Right ventricle myocardium superior (tissue), 1 donor: ENCODE results near the gene NFX1. TPM values are rescaled to one million over a fixed set of nuclear protein-coding genes. Genes with fewer than 3 reads are reported as not detected.
"Not testable (repeated sequence)": the region's sequence is repeated elsewhere in the genome, so short reads cannot be mapped to it uniquely, and the experiment has no call there.

Experiments used
- ATAC-seq: fragments of 200-7000 bp; cut with Tn5 transposase; one replicate; pipeline ENCODE4 v1.9.1; 2020; ENCODE audit warnings: mild to moderate bottlenecking; ENCODE audit not compliant: poor library complexity
- DNase-seq: peaks from one replicate; pipeline ENCODE4 v3.0.0-alpha.2; 2020
- intact Hi-C: fragments of 100-400 bp; cut with DNase I; formaldehyde crosslinking; loops from one replicate; pipeline ENCODE4 v1.11.2; 2022
- total RNA-seq: library from RNA; stranded (reverse); fragmentation: NEBNext Ultra II Directional; extraction: Animal tissue kit (Norgen Biotek cat#: 25700); gene quantifications from one replicate; pipeline ENCODE4 v1.2.1, GENCODE V29; 2021
- donor health status: DM: no; HTN: yes; CAD: no; lungs with severe emphysema.

The NFX1 gene
- total RNA-seq, 1 donor from 2014 or later = 26.2 TPM

GRCh38 chr9:33397801-33398200 lies 107.5 kb downstream of the NFX1 start:
- DNase-seq = peak; percentile 4
- intact Hi-C loops, ATAC-seq: not testable (repeated sequence)

- DNase-seq, intact Hi-C loops, ATAC-seq: not testable (repeated sequence)
Measured at GRCh38 chr9:33399047-33399446, 108.7 kb downstream of the NFX1 start.

- intact Hi-C loops, ATAC-seq, DNase-seq: not testable (repeated sequence)
Measured at GRCh38 chr9:33401809-33402208, 111.5 kb downstream of the NFX1 start.

- ATAC-seq, intact Hi-C loops: not testable (repeated sequence)
- DNase-seq = peak; percentile 81
Measured at GRCh38 chr9:33402371-33402770, 112.1 kb downstream of the NFX1 start, which contains the start of gene AQP7. Gene AQP7 (minus strand): TSS chr9:33402568. CDS start chr9:33401262, 1,306 bp downstream.

- peak; percentile 31 for ATAC-seq
- intact Hi-C loops = no loop called here
- no peak for DNase-seq
Measured at GRCh38 chr9:33403941-33404787, 113.8 kb downstream of the NFX1 start.

GRCh38 chr9:33404788-33405362 lies 114.6 kb downstream of the NFX1 start:
- ATAC-seq (no peak), DNase-seq (no peak)
- intact Hi-C loops = no loop called here

GRCh38 chr9:33407061-33407460 lies 116.7 kb downstream of the NFX1 start:
- DNase-seq (no peak), ATAC-seq (no peak)
- intact Hi-C loops = no loop called here

GRCh38 chr9:33408087-33408486 lies 117.8 kb downstream of the NFX1 start:
- DNase-seq (no peak), ATAC-seq (no peak)
- intact Hi-C loops = no loop called here

- DNase-seq (no peak), ATAC-seq (no peak)
- intact Hi-C loops = loop anchor here (2.0 kb wide), 1 partner anchor 39 kb away; no protein-coding TSS in a partner anchor
Measured at GRCh38 chr9:33414268-33414667, 124.0 kb downstream of the NFX1 start.

GRCh38 chr9:33414889-33415500 lies 124.7 kb downstream of the NFX1 start:
- DNase-seq (no peak), ATAC-seq (no peak)
- intact Hi-C loops = loop anchor here (2.0 kb wide), 1 partner anchor 40 kb away; no protein-coding TSS in a partner anchor

- DNase-seq = peak; percentile 89
- intact Hi-C loops = loop anchor here (2.0 kb wide), 1 partner anchor 41 kb away; no protein-coding TSS in a partner anchor
- ATAC-seq = peak; percentile 84
Measured at GRCh38 chr9:33415501-33416038, 125.3 kb downstream of the NFX1 start.

- intact Hi-C loops = no loop called here
- DNase-seq = no peak
- ATAC-seq = no peak
Measured at GRCh38 chr9:33416996-33417395, 126.7 kb downstream of the NFX1 start.

- DNase-seq = no peak
- intact Hi-C loops = no loop called here
- no peak for ATAC-seq
Measured at GRCh38 chr9:33418090-33418489, 127.8 kb downstream of the NFX1 start.

GRCh38 chr9:33419708-33420303 lies 129.5 kb downstream of the NFX1 start:
- ATAC-seq (no peak), DNase-seq (no peak)
- intact Hi-C loops = no loop called here

Other genes with a start within 250 kb of the NFX1 start
- gene SMU1, start 213.8 kb upstream of the NFX1 start, total RNA-seq = 14.6 TPM
- gene B4GALT1, start 123.2 kb upstream of the NFX1 start, total RNA-seq = 41.0 TPM
- not detected for gene SPINK4, start 50.3 kb upstream of the NFX1 start, total RNA-seq
- gene BAG1, start 25.8 kb upstream of the NFX1 start, total RNA-seq = 131 TPM
- gene CHMP5, start 25.5 kb upstream of the NFX1 start, total RNA-seq = 45.8 TPM
- 155 TPM for gene AQP7, start 112.1 kb downstream of the NFX1 start, total RNA-seq
- gene AQP3, start 157.1 kb downstream of the NFX1 start, total RNA-seq = 16.3 TPM
- gene NOL6, start 183.4 kb downstream of the NFX1 start, total RNA-seq = 13.0 TPM
- not detected for gene ANKRD18B, start 233.7 kb downstream of the NFX1 start, total RNA-seq